Activated naive CD4-positive, alpha-beta T cell treated with Interleukin-2 at 50 U/mL for 16 hours (primary cell): ENCODE measurements around the gene NACAD.
"Not testable (repeated sequence)": the region's sequence is repeated elsewhere in the genome, so short reads cannot be mapped to it uniquely, and the experiment has no call there.

ENCODE experiments used
- DNase-seq: peaks from one replicate; pipeline ENCODE4 v3.0.0-alpha.2; 2020

Gene NACAD

GRCh38 chr7:45088821-45089340, at the start of gene NACAD:
NACAD (minus strand) TSS chr7:45088969; CDS start chr7:45088894, 75 bp downstream.
- peak; percentile 13 for DNase-seq

- peak; percentile 63 for DNase-seq
Observed at GRCh38 chr7:45136106-45137060, 47.6 kb upstream of the NACAD start.

DNA sequence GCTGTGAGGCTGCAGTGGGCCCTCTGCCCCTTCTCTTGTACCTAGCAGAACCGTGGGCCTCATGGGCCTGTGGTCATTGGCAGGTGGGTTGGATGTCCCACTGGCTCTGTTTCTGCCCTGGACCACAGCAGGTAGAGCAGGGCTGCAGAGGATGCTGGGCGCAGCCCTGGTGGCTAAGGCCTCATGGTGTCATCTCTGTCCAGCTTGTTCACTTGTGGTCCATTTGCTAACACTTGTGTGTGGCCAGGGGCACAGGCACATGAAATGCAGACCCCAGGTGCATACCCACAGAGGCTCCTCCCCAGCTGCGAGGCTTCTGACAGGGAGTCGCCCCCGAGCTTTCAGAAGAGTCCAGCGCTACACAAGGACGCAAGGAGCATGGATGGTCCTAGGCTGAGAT, 45.1 kb upstream of the NACAD start:
- no peak for DNase-seq

DNA sequence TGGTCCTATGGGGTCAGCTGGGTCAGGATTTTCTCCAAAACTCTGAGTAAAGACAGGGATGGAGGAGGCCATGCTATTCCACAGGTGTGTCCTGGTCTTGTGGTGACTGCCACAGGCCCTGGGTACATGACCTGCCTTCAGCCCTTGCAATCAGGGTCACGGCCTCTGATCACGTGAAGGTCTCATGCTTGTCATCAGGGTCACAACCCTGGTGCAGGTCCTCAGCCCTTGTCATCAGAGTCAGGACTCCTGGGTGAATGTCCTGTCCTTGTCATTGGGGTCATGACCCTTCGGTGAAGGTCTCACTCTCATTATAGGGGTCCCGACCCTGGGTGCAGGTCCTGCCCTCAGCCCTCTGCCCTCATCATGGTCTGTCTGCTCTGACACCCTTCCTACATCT, 44.6 kb upstream of the NACAD start:
- DNase-seq, result no peak

DNA sequence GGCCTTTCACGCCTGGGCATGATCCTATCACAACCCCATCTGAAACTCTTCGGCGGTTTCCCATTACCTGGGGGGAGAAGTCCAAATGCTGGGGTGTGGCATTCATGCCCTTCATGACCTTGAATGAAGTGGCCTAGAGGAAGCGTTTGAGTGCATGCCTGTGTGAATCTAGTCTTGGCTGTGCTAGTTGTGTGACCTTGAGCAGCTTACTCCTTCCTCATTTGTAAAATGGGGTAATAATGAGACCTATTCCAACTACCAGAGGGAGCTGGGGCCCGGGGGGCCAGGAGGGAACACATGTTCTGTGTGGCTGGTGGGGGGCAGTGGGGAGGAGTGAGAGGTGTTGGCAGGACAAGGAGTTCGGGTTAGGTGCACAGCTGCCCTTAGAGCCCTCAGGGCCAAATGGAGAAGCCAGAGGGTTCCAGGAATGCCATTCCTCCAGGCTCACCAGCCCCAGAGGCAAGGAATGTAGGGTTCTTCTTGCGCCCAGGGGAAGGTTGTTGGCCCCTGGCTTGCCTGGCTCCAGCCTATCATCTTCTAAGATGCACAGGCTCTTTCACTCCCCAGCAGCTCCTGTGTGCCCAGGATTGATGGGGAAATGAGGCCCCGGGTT, 44.0 kb upstream of the NACAD start:
- DNase-seq, result no peak

DNA sequence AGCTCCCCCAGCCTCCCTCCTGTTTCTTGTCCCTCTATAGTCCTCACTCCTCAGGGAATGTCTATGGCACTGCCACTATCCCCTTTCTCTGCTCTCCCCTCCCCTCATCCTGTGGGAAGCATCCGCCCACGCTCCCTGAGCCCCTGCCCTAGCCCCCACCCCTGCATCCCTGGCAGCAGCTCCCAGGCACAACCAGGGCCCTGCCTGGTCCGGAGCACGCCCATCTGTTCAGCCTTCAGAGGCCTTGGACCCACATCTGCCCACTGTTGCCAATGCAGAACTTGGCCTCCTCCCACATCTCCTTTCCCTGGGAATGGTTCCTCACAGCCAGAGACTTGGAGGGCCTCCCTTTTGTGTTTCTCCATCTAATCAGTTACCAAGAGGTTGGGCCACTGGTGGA, 43.1 kb upstream of the NACAD start:
- DNase-seq, result no peak

GRCh38 chr7:45130910-45131309, 42.1 kb upstream of the NACAD start:
- DNase-seq, result no peak

- DNase-seq, result no peak
Observed at GRCh38 chr7:45129906-45130305, 41.1 kb upstream of the NACAD start.

DNA sequence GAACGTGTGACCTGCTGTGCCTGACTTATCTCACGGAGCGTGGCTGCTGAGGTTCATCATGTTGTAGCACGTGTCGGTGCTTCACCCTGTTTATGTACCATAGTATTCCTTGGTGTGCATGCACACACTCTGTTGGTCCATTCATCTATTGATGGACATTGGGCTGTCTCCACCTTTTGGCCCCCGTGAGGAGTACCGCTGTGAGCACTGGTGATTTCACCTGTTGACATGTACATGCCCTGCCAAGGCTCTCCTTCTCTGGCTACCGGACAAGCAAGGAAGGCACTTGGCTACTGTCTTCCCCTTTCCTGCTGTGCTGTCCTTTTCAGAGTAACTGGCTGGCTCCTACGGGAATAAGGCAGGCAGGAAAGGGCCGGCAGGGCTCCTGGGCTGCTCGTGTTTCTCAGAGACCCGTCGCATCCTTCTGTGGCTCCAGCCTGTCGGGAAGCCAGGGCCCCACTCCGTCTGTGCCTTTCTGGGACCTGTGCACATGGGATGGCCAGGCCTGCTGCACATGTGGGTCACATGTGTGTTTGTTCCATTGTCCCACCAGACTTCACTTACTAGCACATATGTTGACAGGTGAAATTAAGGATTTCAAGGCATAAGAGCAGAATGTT, 40.5 kb upstream of the NACAD start:
- no peak for DNase-seq

DNA sequence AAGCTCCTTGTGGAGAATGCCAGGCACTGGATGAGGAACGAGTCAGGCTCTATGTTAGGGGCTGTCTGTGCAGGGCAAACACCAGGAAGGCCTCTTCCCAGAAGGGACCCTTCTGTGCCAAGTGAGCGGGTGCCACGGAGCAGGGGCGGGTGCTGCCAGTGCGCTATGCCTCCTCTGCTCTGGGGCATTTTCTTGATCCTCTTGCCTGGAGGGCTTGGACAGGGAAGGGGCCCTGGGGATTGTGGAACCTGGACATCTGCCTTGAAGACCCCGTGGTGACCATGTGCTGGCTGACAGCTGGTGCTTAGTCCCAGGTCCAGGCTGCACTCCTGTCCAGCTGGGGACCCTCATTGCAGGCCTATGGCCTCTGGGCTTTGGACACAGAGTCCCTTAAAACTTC, 38.2 kb upstream of the NACAD start:
- no peak for DNase-seq

GRCh38 chr7:45126201-45126600, 37.4 kb upstream of the NACAD start:
- no peak for DNase-seq

GRCh38 chr7:45125193-45125904, 36.6 kb upstream of the NACAD start:
- no peak for DNase-seq

- no peak for DNase-seq
Observed at GRCh38 chr7:45123913-45124710, 35.3 kb upstream of the NACAD start.

DNA sequence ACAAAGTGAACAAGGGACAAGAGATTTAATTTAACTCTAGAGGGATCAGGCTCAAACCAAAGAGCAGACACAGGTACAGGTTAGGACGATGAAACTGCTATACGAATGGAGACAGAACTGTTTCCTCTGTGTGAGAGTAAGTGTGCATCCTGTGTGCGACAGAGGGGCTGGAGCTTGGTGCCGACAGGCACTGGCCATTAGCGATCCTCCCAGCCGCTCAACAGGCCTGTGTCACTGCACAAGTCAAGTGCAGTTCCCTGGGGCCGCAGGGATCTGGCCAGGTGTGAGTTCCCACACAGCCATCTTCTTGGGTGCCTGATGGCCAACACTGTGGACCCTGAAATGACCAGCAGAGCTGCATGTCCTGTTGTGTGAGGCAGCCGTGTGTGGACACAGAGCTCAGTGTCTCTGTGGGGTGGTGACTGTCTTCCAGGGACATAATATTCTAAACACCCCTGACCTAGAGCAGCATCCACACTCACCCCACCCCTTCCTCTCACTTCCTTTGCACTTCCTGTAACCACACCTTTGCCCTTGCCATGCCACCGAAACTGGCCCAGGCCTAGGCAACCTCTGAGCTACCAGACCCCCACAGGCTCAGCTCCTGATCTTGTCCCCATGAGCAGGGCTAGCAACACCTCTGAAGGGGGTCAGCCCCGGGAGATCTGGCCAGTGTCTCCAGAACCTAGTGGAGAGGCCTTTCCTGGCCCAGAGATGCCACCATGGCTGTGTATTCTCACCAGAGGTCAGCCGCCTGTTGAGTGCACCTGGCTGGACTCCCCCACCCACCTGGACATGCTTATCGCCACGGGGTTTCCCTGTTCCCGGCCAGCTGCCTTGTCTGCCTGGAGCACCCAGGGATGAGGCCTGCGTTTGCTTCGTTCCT, 34.4 kb upstream of the NACAD start:
- DNase-seq, result no peak

DNA sequence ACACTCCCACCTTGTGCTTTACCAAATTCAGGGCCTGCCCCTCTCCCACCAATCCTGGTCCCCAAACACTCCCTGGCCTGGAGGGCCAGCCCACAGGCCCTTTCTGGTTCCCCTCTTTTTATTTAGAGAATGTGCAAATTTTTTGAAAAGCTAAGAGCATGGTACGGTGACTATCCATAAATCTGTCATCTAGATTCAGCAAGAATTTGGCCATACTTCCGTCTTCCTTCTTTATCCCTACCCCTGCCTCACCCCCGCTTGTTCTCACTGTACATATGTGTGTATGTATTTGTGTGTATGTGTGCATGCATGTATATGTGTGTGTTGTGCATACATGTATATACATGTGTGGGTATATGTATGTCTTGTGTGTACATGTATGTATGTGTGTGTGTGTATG, 30.8 kb upstream of the NACAD start:
- DNase-seq, result no peak

DNA sequence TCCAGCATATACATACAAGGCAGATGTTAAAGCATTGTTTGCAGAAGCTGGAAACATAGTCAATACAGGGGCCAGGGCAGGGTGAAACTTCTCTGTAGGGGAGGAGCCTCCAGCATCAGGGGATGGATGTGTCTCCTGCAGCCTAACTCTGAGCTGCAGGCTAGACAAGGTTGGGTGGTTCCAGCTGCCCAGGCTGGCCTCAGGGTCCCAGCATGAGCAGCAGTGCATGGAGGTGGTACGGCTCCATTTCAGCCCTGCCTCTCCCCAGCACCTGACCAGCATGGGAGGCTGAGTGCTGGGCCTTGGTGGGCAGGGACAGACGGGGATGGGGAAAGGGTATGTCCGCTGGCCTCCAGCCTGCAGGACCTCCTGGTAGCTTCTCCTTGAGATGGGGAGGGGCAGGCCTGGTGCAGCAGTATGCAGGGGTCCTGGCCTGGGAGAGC, 30.1 kb upstream of the NACAD start:
- no peak for DNase-seq

- no peak for DNase-seq
Observed at GRCh38 chr7:45118292-45118691, 29.5 kb upstream of the NACAD start.

DNA sequence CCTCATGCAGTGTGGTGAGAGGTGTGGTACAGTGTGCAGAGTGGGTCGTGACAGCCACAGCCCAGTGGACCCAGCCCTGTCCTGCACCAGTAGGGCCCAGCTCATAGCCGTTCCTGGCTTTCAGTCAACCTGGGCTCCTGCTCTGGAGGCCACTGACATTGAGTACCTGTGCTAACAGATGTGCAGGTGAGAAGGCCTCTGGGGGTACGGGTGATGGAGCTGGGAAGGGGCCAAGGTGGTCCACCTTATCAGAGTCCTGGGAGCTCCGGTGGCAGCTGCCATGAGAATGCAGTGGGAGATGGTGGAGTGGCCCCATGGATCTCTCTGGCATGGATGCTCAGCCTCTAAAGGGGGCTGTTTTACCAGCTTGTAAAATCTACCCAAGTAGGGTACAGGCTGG, 28.8 kb upstream of the NACAD start:
- no peak for DNase-seq

DNA sequence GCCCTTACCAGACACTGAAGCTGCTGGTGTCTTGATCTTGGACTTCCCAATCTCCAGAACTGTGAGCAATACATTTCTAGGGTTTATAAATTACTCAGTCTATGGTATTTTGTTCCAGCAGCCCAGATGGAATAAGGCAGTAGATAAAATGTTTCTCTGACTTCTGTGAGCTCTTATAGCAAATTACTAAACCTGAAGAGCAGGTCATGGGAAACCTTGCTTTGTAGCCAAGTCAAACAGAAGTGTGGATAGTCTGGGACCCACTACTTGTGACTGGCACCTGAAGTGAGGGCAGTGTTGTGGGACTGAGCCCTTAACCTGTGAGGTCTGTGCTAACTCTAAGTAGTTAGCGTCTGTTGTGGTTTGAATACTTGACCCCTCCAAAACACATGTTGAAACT, 27.3 kb upstream of the NACAD start:
- DNase-seq, result no peak

DNA sequence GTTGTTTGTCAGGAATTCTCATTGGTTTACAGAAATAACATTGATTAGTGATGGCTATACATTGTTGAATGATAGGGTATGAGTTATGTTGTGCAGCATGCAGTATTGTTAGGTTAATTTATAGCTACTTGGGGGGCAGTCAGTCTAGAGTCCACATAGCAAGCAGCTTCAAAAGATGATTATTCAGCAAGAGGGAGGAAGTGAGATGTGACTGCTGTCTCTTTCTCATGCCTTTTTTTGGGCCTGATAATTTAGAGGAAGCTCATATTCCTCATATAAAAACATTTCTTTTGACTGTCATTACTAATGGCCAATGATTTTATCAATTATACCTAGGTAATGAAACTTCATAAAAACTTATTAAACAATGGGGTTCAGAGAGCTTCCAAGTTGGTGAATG, 26.2 kb upstream of the NACAD start:
- DNase-seq, result no peak

DNA sequence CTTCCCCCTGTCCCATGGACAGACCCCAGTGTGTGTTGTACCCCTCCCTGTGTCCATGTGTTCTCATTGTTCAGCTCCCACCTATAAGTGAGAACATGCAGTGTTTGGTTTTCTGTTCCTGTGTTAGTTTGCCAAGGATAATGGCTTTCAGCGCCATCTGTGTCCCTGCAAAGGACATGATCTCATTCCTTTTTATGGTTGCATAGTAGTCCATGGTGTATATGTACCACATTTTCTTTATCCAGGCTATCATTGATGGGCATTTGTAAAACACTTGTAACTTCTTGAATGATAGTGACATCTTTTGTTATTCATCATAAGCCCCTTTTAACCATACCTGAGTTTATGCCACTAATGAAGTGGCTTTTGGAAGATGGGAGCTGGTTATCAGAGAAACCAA, 25.5 kb upstream of the NACAD start:
- DNase-seq, result not testable (repeated sequence)
